Prostate gland (tissue), 2 donors: ENCODE data around the gene IL3.

Experiments
- POLR2A ChIP-seq: fragments of 450-650 bp; IDR thresholded peaks from one replicate; pipeline ENCODE4 v1.6.1; 2016; ENCODE audit warnings: antibody characterized with exemption, mild to moderate bottlenecking
- TF ChIP-seq, protein P1 (sequence below), 4 experiments: fragments of 200-600 bp in 2 of 4; fragments of 450-650 bp in 2 of 4; sonication (generic) in 2 of 4; IDR thresholded peaks; 1 replicate in 3 of 4; 2 replicates in 1 of 4; pipeline ENCODE4 v1.5.1; 2016 to 2019; ENCODE audit warnings: antibody characterized with exemption in 4 of 4, mild to moderate bottlenecking in 2 of 4, moderate library complexity in 2 of 4

DNA sequence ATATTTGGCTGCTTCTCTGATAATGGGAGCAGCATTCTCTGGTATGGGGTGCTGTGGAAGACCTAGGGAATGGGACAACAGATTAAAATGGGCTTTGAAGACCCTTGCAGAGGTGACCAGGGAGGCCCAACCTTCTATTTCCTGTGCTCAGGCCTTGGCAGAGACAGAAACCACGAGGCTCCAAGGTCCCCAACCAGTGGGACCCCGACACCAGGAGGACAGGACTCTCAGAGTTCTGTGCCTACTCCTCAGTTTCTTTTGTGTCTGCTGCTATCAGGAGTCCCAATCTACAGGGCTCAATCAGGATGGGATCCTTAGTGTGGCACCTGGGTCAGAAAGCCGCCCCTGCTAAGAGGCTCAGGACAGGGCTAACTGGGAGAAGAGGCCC is 42.5 kb downstream of the IL3 start:
- TF ChIP-seq, protein P1, sequence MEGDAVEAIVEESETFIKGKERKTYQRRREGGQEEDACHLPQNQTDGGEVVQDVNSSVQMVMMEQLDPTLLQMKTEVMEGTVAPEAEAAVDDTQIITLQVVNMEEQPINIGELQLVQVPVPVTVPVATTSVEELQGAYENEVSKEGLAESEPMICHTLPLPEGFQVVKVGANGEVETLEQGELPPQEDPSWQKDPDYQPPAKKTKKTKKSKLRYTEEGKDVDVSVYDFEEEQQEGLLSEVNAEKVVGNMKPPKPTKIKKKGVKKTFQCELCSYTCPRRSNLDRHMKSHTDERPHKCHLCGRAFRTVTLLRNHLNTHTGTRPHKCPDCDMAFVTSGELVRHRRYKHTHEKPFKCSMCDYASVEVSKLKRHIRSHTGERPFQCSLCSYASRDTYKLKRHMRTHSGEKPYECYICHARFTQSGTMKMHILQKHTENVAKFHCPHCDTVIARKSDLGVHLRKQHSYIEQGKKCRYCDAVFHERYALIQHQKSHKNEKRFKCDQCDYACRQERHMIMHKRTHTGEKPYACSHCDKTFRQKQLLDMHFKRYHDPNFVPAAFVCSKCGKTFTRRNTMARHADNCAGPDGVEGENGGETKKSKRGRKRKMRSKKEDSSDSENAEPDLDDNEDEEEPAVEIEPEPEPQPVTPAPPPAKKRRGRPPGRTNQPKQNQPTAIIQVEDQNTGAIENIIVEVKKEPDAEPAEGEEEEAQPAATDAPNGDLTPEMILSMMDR (IDR thresholded peaks at IDR 0.05), result no peak
- TF ChIP-seq POLR2A, result no peak
